ENCODE data around the gene NAALADL1.

The NAALADL1 gene

DNA sequence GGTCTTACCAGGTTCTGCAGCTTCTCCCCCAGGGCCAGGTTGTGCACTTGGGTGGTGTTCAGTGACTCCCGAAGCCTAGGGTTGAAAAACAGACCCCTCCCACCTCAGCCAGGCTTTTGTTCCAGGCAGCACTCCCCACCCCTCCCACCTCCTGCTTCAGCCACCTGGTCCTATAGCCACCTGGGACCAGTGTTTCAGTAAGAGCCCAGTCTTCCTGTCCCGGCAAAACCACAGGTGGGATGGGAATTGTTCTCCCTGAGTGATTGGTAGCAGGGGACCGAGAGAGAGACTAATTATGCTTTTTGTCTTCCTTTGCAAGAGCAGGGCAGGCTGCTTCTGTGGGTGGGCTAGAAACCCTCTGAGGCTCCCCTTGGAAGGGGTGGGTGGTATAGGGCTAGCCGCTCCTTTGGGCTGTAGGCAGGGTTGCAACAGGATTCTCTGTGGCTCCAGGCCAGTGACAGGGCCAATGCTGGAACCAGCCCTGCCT, 8.5 kb upstream of the NAALADL1 start:
- TF ChIP-seq, protein P1, sequence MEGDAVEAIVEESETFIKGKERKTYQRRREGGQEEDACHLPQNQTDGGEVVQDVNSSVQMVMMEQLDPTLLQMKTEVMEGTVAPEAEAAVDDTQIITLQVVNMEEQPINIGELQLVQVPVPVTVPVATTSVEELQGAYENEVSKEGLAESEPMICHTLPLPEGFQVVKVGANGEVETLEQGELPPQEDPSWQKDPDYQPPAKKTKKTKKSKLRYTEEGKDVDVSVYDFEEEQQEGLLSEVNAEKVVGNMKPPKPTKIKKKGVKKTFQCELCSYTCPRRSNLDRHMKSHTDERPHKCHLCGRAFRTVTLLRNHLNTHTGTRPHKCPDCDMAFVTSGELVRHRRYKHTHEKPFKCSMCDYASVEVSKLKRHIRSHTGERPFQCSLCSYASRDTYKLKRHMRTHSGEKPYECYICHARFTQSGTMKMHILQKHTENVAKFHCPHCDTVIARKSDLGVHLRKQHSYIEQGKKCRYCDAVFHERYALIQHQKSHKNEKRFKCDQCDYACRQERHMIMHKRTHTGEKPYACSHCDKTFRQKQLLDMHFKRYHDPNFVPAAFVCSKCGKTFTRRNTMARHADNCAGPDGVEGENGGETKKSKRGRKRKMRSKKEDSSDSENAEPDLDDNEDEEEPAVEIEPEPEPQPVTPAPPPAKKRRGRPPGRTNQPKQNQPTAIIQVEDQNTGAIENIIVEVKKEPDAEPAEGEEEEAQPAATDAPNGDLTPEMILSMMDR (IDR thresholded peaks at IDR 0.05; ENCODE audit: insufficient read depth, missing control alignments) = no peak
- no peak for FAIRE-seq
- no peak for DNase-seq (ENCODE audit: insufficient read length, low spot score)

- DNase-seq (ENCODE audit: insufficient read length, low spot score) (no peak), FAIRE-seq (no peak)
- TF ChIP-seq, protein P1 (IDR thresholded peaks at IDR 0.05; ENCODE audit: insufficient read depth, missing control alignments) = no peak
Measured at GRCh38 chr11:65066315-65066714, 8.0 kb upstream of the NAALADL1 start.

DNA sequence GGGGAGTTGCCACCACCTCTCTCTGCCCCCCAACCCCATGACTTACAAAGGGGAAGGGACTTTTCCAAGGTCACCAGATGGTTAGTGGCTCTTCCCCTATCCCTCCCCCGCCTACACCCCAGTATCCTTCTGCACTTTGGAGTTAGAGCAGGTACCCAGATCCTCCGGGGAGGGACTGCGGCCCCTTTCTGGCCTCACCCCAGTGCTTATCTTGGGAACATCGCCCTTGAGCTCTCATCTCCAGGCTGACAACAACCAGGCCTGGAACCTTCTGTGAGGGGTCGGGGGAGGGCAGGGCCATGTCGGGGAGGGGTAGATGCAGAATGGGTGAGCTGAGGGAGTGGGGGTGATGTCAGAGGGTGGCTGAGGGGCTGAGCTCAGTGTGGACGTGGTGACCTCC, 7.5 kb upstream of the NAALADL1 start:
- DNase-seq (ENCODE audit: insufficient read length, low spot score) = no peak
- no peak for FAIRE-seq

DNA sequence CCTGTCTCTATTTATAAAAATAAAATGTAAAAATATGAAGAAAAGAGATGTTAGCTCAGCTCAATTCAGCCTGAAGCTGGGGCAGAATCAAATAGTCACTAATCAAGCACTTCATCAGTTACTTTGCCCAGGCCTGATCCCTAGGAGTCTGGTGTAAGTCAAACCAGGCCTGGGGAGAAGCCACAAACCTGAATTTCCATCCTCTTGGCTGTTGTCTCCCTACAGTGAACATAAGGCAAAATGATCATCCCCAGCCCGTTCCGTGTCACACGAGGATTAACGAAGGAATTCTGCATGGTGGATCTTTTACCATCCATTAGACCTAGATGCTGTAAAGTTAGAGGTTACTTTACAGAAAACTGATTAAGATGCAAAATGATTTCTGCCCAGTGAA, 6.5 kb upstream of the NAALADL1 start:
- FAIRE-seq (no peak), DNase-seq (ENCODE audit: insufficient read length, low spot score) (no peak)
- TF ChIP-seq, protein P1 (IDR thresholded peaks at IDR 0.05; ENCODE audit: insufficient read depth, missing control alignments) = no peak

More for the DNA sequence above, 7.5 kb upstream of the NAALADL1 start:
- TF ChIP-seq, protein P1 (IDR thresholded peaks at IDR 0.05; ENCODE audit: insufficient read depth, missing control alignments) = no peak

- TF ChIP-seq, protein P1 (IDR thresholded peaks at IDR 0.05; ENCODE audit: insufficient read depth, missing control alignments) = no peak
- FAIRE-seq (no peak), DNase-seq (ENCODE audit: insufficient read length, low spot score) (no peak)
Measured at GRCh38 chr11:65063532-65063931, 5.2 kb upstream of the NAALADL1 start.

DNA sequence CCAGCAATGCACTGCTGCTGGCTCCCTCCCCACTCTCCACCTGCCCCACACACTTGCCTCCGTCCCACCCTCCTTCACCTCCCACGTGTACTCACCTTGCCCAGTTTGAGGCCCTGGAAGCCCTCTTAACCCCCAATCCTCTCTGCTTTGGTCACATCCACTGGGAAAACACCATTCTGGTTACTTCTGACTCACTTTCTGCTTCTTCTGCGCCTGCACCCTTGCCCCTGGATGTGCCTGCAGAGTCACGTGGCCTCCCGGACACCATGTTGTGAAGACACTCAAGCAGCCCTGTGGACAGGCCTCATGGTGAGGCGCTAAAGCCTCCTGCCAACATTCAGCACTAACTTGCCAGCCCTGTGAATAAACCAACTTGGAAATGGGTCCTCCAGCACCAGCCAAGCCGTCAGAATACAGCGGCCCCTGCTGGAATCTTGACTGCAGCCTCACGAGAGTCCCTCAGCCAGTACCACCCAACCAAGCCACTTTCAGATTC, 2.6 kb upstream of the NAALADL1 start:
- TF ChIP-seq, protein P1 (IDR thresholded peaks at IDR 0.05; ENCODE audit: insufficient read depth, missing control alignments) = peak; percentile 49
- DNase-seq (ENCODE audit: insufficient read length, low spot score) (no peak), FAIRE-seq (no peak)

- DNase-seq (ENCODE audit: insufficient read length, low spot score) = no peak
Measured at GRCh38 chr11:65059959-65060824, 1.8 kb upstream of the NAALADL1 start.

More at GRCh38 chr11:65059959-65060824, 1.8 kb upstream of the NAALADL1 start:
- FAIRE-seq = no peak
- TF ChIP-seq, protein P1 (IDR thresholded peaks at IDR 0.05; ENCODE audit: insufficient read depth, missing control alignments) = no peak

Data from D721Med (cell line).